Measurements from ENCODE around the gene ST3GAL5. TPM values are rescaled to one million over a fixed set of nuclear protein-coding genes. Genes with fewer than 3 reads are reported as not detected.
A peak's percentile ranks its signal among the peaks of the same experiment; 100 is the strongest.
"Not testable (repeated sequence)": the region's sequence is repeated elsewhere in the genome, so short reads cannot be mapped to it uniquely, and the experiment has no call there.

ST3GAL5 gene
- total RNA-seq, 1 donor from 2014 or later: 12.9 TPM

GRCh38 chr2:85887566-85888019, 1.2 kb downstream of the ST3GAL5 start:
- no peaks in the 10 kb centered on the region for H3K9me3 Mint-ChIP-seq

GRCh38 chr2:85886590-85886989, 2.2 kb downstream of the ST3GAL5 start:
- no peak for TF ChIP-seq CTCF (conservative IDR thresholded peaks at IDR 0.05)
- peak overlapping the region; percentile 86 for H3K4me3 Mint-ChIP-seq
- H3K4me1 Mint-ChIP-seq (ENCODE audit: unreplicated experiment): peaks cover 37% of the 10 kb centered on the region
- H3K27me3 Mint-ChIP-seq: no peaks in the 10 kb centered on the region
- DNase-seq (ENCODE audit: extremely low spot score, unreplicated experiment): no peak
- H3K9me3 Mint-ChIP-seq: no peaks in the 10 kb centered on the region
- H3K27ac Mint-ChIP-seq: peak overlapping the region; percentile 80
- H3K36me3 Mint-ChIP-seq: no peaks in the 10 kb centered on the region

More at GRCh38 chr2:85887566-85888019, 1.2 kb downstream of the ST3GAL5 start:
- DNase-seq (ENCODE audit: extremely low spot score, unreplicated experiment): no peak
- H3K4me1 Mint-ChIP-seq (ENCODE audit: unreplicated experiment): peaks cover 37% of the 10 kb centered on the region
- H3K36me3 Mint-ChIP-seq: no peaks in the 10 kb centered on the region
- no peaks in the 10 kb centered on the region for H3K27me3 Mint-ChIP-seq
- H3K4me3 Mint-ChIP-seq: peak overlapping the region; percentile 86
- peak overlapping the region; percentile 80 for H3K27ac Mint-ChIP-seq
- no peak for TF ChIP-seq CTCF (conservative IDR thresholded peaks at IDR 0.05)

- Mint-ChIP-seq H3K27ac (peak overlapping the region; percentile 80), H3K4me3 (peak overlapping the region; percentile 21), H3K36me3 (peaks cover 4% of the 10 kb centered on the region), H3K4me1 (ENCODE audit: unreplicated experiment) (peaks cover 37% of the 10 kb centered on the region), H3K9me3 (peaks cover 4% of the 10 kb centered on the region), H3K27me3 (no peaks in the 10 kb centered on the region)
- TF ChIP-seq CTCF (conservative IDR thresholded peaks at IDR 0.05): no peak
- DNase-seq (ENCODE audit: extremely low spot score, unreplicated experiment): no peak
Observed at GRCh38 chr2:85886141-85886540, 2.6 kb downstream of the ST3GAL5 start.

GRCh38 chr2:85881781-85882180, 7.0 kb downstream of the ST3GAL5 start:
- H3K27me3 Mint-ChIP-seq; DNase-seq (ENCODE audit: extremely low spot score, unreplicated experiment); H3K4me3 Mint-ChIP-seq; H3K27ac Mint-ChIP-seq; H3K36me3 Mint-ChIP-seq: not testable (repeated sequence)
- Mint-ChIP-seq H3K4me1 (ENCODE audit: unreplicated experiment) (peaks cover 14% of the 10 kb centered on the region), H3K9me3 (peaks cover 12% of the 10 kb centered on the region)

GRCh38 chr2:85880716-85881328, 8.0 kb downstream of the ST3GAL5 start:
- not testable (repeated sequence) for DNase-seq (ENCODE audit: extremely low spot score, unreplicated experiment); H3K4me1 Mint-ChIP-seq (ENCODE audit: unreplicated experiment); H3K27me3 Mint-ChIP-seq; H3K4me3 Mint-ChIP-seq; H3K36me3 Mint-ChIP-seq; H3K27ac Mint-ChIP-seq
- H3K9me3 Mint-ChIP-seq: peaks cover 12% of the 10 kb centered on the region

GRCh38 chr2:85878719-85879370, 9.9 kb downstream of the ST3GAL5 start:
- no peak overlapping the region for H3K4me3 Mint-ChIP-seq
- no peaks in the 10 kb centered on the region for H3K27me3 Mint-ChIP-seq
- peaks cover 10% of the 10 kb centered on the region for H3K36me3 Mint-ChIP-seq
- H3K4me1 Mint-ChIP-seq (ENCODE audit: unreplicated experiment): peaks cover 11% of the 10 kb centered on the region
- H3K9me3 Mint-ChIP-seq: peaks cover 12% of the 10 kb centered on the region
- TF ChIP-seq CTCF (conservative IDR thresholded peaks at IDR 0.05): no peak
- DNase-seq (ENCODE audit: extremely low spot score, unreplicated experiment): no peak
- H3K27ac Mint-ChIP-seq: no peak overlapping the region

Measured in type B pancreatic cell (in vitro differentiated cells).